IMR-90 (cell line): ENCODE measurements around the gene SULT1A3. TPM values are rescaled to one million over a fixed set of nuclear protein-coding genes. Genes with fewer than 3 reads are reported as not detected.

Experiments
- ATAC-seq: fragments of 200-7000 bp; cut with Tn5 transposase; 2 replicates; pipeline ENCODE4 v1.9.1; 2020; ENCODE audit warnings: low read depth, mild to moderate bottlenecking, moderate library complexity
- BruUV-seq: library from RNA; stranded (reverse); fragments of 400-500 nt; replicated peaks from 2 replicates; lab custom pipeline; 2021; lab: Mats Ljungman, UMichigan
- CTCF ChIA-PET: fragments of 300-600 bp; formaldehyde crosslinking; extraction: SDS; loops from one replicate; lab custom pipeline; 2021; ENCODE audit warnings: antibody characterized with exemption; lab: Yijun Ruan, JAX
- POLR2A ChIA-PET: fragments of 300-600 bp; sonication (Branson Sonifier 250); formaldehyde crosslinking; loops from one replicate; lab custom pipeline; 2022; ENCODE audit warnings: antibody characterized with exemption; ENCODE audit not compliant: unreplicated experiment; lab: Charles Lee
- DNase-seq: peaks from one replicate; pipeline ENCODE4 v3.0.0; 2013
- H2AFZ ChIP-seq: replicated peaks from 2 replicates; pipeline ENCODE3; 2013; ENCODE audit warnings: low read length, mild to moderate bottlenecking; ENCODE audit not compliant: poor library complexity
- H2AK5ac ChIP-seq: 2 replicates; pipeline ENCODE4 v1.6.1; 2013; ENCODE audit warnings: low read depth, low read length, inconsistent platforms
- H2AK9ac ChIP-seq: replicated peaks from 2 replicates; pipeline ENCODE3; 2013; ENCODE audit warnings: mild to moderate bottlenecking, low read depth, low read length, moderate library complexity; ENCODE audit not compliant: poor library complexity
- H2BK120ac ChIP-seq: 2 replicates; pipeline ENCODE4 v1.6.1; 2013; ENCODE audit warnings: low read depth, low read length, inconsistent platforms
- H2BK15ac ChIP-seq: 3 replicates; pipeline ENCODE4 v1.6.1; 2013; ENCODE audit warnings: low read depth, low read length, inconsistent platforms
- H2BK20ac ChIP-seq: 2 replicates; pipeline ENCODE4 v1.6.1; 2013; ENCODE audit warnings: low read depth, mild to moderate bottlenecking, inconsistent platforms, low read length, moderate library complexity
- H2BK5ac ChIP-seq: 2 replicates; pipeline ENCODE4 v1.6.1; 2013; ENCODE audit warnings: mild to moderate bottlenecking, low read depth, low read length, inconsistent platforms; ENCODE audit not compliant: poor library complexity, severe bottlenecking
- H3K14ac ChIP-seq: replicated peaks from 2 replicates; pipeline ENCODE4 v1.6.1; 2013; ENCODE audit warnings: low read depth, low read length, inconsistent platforms
- H3K18ac ChIP-seq: 2 replicates; pipeline ENCODE4 v1.6.1; 2013; ENCODE audit warnings: low read depth, low read length, control low read depth
- H3K23ac ChIP-seq: 2 replicates; pipeline ENCODE4 v1.6.1; 2013; ENCODE audit warnings: low read depth, low read length, inconsistent platforms
- H3K27ac ChIP-seq: 2 replicates; pipeline ENCODE4 v1.5.1; 2013; ENCODE audit warnings: mild to moderate bottlenecking, control low read depth, low read length; ENCODE audit not compliant: insufficient read depth
- H3K27me3 ChIP-seq: 2 replicates; pipeline ENCODE4 v1.6.1; 2013; ENCODE audit warnings: low read length; ENCODE audit not compliant: control insufficient read depth, insufficient read depth
- H3K36me3 ChIP-seq: 2 replicates; pipeline ENCODE4 v1.6.1; 2013; ENCODE audit warnings: low read length, mixed read lengths; ENCODE audit not compliant: control insufficient read depth, insufficient read depth
- H3K4ac ChIP-seq: 2 replicates; pipeline ENCODE4 v1.6.1; 2013; ENCODE audit warnings: low read depth, low read length, inconsistent platforms
- H3K4me1 ChIP-seq: 2 replicates; pipeline ENCODE4 v1.6.1; 2013; ENCODE audit warnings: low read length, mixed read lengths; ENCODE audit not compliant: control insufficient read depth, insufficient read depth
- H3K4me2 ChIP-seq: 2 replicates; pipeline ENCODE4 v1.6.1; 2013; ENCODE audit warnings: low read depth, mild to moderate bottlenecking, control low read depth, low read length, moderate library complexity
- H3K4me3 ChIP-seq: 2 replicates; pipeline ENCODE4 v1.5.1; 2013; ENCODE audit warnings: low read depth, mild to moderate bottlenecking, control low read depth, low read length, moderate library complexity; ENCODE audit not compliant: insufficient read depth
- H3K56ac ChIP-seq: 2 replicates; pipeline ENCODE4 v1.6.1; 2013; ENCODE audit warnings: low read length, inconsistent platforms; ENCODE audit not compliant: insufficient read depth; ENCODE audit errors: extremely low read depth
- H3K79me1 ChIP-seq, 2 experiments: 2 replicates each; pipeline ENCODE4 v1.6.1; 2013; ENCODE audit warnings: low read length in 2 of 2, inconsistent platforms in 1 of 2, low read depth in 1 of 2
- H3K9ac ChIP-seq: 2 replicates; pipeline ENCODE4 v1.6.1; 2013; ENCODE audit warnings: low read depth, low read length, control low read depth
- H3K9me1 ChIP-seq: 2 replicates; pipeline ENCODE4 v1.6.1; 2013; ENCODE audit warnings: low read length, inconsistent platforms; ENCODE audit not compliant: insufficient read depth
- H3K9me3 ChIP-seq: 2 replicates; pipeline ENCODE4 v1.6.1; 2013; ENCODE audit warnings: low read length; ENCODE audit not compliant: control insufficient read depth, insufficient read depth
- H4K20me1 ChIP-seq: 2 replicates; pipeline ENCODE4 v1.6.1; 2013; ENCODE audit warnings: low read length, inconsistent platforms; ENCODE audit not compliant: insufficient read depth
- H4K5ac ChIP-seq: 2 replicates; pipeline ENCODE4 v1.6.1; 2013; ENCODE audit warnings: mild to moderate bottlenecking, low read depth, low read length, control low read depth
- H4K8ac ChIP-seq, 2 experiments: 2 replicates each; pipeline ENCODE4 v1.6.1; 2013; ENCODE audit warnings: low read depth in 2 of 2, low read length in 2 of 2, control low read depth in 1 of 2, inconsistent platforms in 1 of 2
- H4K91ac ChIP-seq: 2 replicates; pipeline ENCODE4 v1.6.1; 2013; ENCODE audit warnings: low read depth, low read length, inconsistent platforms; ENCODE audit not compliant: insufficient read depth
- BHLHE40 ChIP-seq: fragments of 150-350 bp; IDR thresholded peaks from 2 replicates; pipeline ENCODE4 v1.6.1; 2016; ENCODE audit warnings: mild to moderate bottlenecking, low read depth, low read length
- CEBPB ChIP-seq: IDR thresholded peaks from 2 replicates; pipeline ENCODE4 v1.6.1; 2012; ENCODE audit warnings: low read depth, low read length, improper control_type of control experiment
- CHD1 ChIP-seq: IDR thresholded peaks from 2 replicates; pipeline ENCODE4 v1.6.1; 2012; ENCODE audit warnings: low read depth, low read length, improper control_type of control experiment
- CTCF ChIP-seq: conservative IDR thresholded peaks from 2 replicates; pipeline ENCODE4 v1.5.1; 2012; ENCODE audit warnings: mild to moderate bottlenecking, low read depth, low read length, improper control_type of control experiment
- FOS ChIP-seq: fragments of 150-350 bp; IDR thresholded peaks from 2 replicates; pipeline ENCODE4 v1.6.1; 2016; ENCODE audit warnings: low read depth, low read length
- MAFK ChIP-seq: IDR thresholded peaks from 2 replicates; pipeline ENCODE4 v1.6.1; 2012; ENCODE audit warnings: low read depth, low read length, improper control_type of control experiment
- MAZ ChIP-seq: IDR thresholded peaks from 2 replicates; pipeline ENCODE4 v1.6.1; 2012; ENCODE audit warnings: low read depth, mild to moderate bottlenecking, low read length, improper control_type of control experiment, moderate library complexity, borderline replicate concordance
- MXI1 ChIP-seq: IDR thresholded peaks from 2 replicates; pipeline ENCODE4 v1.6.1; 2012; ENCODE audit warnings: low read depth, mild to moderate bottlenecking, low read length, moderate library complexity, borderline replicate concordance
- NFE2L2 ChIP-seq: fragments of 150-350 bp; IDR thresholded peaks from 2 replicates; pipeline ENCODE4 v1.6.1; 2016; ENCODE audit warnings: low read depth, mild to moderate bottlenecking, low read length
- POLR2A ChIP-seq: IDR thresholded peaks from 2 replicates; pipeline ENCODE4 v1.6.1; 2012; ENCODE audit warnings: mild to moderate bottlenecking, low read depth, low read length
- RAD21 ChIP-seq: IDR thresholded peaks from 2 replicates; pipeline ENCODE4 v1.6.1; 2012; ENCODE audit warnings: low read length, improper control_type of control experiment
- RCOR1 ChIP-seq: IDR thresholded peaks from 2 replicates; pipeline ENCODE4 v1.6.1; 2012; ENCODE audit warnings: mild to moderate bottlenecking, low read length, improper control_type of control experiment; ENCODE audit not compliant: insufficient replicate concordance
- RFX5 ChIP-seq: IDR thresholded peaks from 2 replicates; pipeline ENCODE4 v1.8.0; 2012; ENCODE audit warnings: low read depth, mild to moderate bottlenecking, low read length, moderate library complexity
- SMC3 ChIP-seq: fragments of 150-350 bp; IDR thresholded peaks from 2 replicates; pipeline ENCODE4 v1.6.1; 2016; ENCODE audit warnings: low read depth, mild to moderate bottlenecking, antibody characterized with exemption, low read length, moderate library complexity
- WGBS, 2 experiments: methylation state at CpG; one replicate each; pipeline versions ENCODE4 v1.1.5 to v1.1.7; 2013; ENCODE audit warnings: missing lambda C conversion rate in 2 of 2; ENCODE audit not compliant: insufficient read length in 1 of 2; ENCODE audit errors: extremely low coverage in 2 of 2; 5-methylcytosine and 5-hydroxymethylcytosine counted together
- dilution Hi-C: fragments of 300-500 bp; cut with HindIII; formaldehyde crosslinking; loops from one replicate; pipeline ENCODE4 v1.14.3; 2018; ENCODE audit warnings: low sequenced_read_pairs; ENCODE audit not compliant: unreplicated experiment
- in situ Hi-C: fragments of 300-500 bp; cut with MboI; formaldehyde crosslinking; loops from 3 replicates; pipeline ENCODE4 v1.14.3; 2019; ENCODE audit warnings: low sequenced_read_pairs, inconsistent platforms, mixed read lengths
- intact Hi-C: fragments of 100-400 bp; cut with micrococcal nuclease; formaldehyde crosslinking; loops from 2 replicates; pipeline ENCODE4 v1.10.0; 2022
- polyA plus RNA-seq, 3 experiments: library from polyadenylated mRNA; depleted of rRNA; stranded (reverse); fragments of >200 nt; gene quantifications; 2 replicates each; pipeline ENCODE4 v1.2.3, GENCODE V29; 2012; ENCODE audit warnings: low replicate concordance in 1 of 3
- total RNA-seq: library from RNA; depleted of rRNA; stranded (reverse); fragments of >200 nt; gene quantifications from 2 replicates; pipeline ENCODE4 v1.2.3, GENCODE V29; 2012
- TF ChIP-seq, protein P1 (sequence below): fragments of 150-350 bp; IDR thresholded peaks from 2 replicates; pipeline ENCODE4 v1.6.1; 2017; ENCODE audit warnings: mild to moderate bottlenecking, antibody characterized with exemption, low read length, low read depth
- TF ChIP-seq, protein P2 (sequence below): fragments of 150-350 bp; IDR thresholded peaks from 2 replicates; pipeline ENCODE4 v1.6.1; 2016; ENCODE audit warnings: low read depth, mild to moderate bottlenecking, low read length, moderate library complexity, borderline replicate concordance

SULT1A3 gene
- total and polyA plus RNA-seq, 2 of the 4 experiments (the other 2 are of a cell fraction), result 0.18 to 17.2 TPM

GRCh38 chr16:30180741-30181140 lies 18.3 kb upstream of the SULT1A3 start:
- ChIA-PET POLR2A (no interaction called here), CTCF (no interaction called here)
- DNase-seq, result no peak
- Histone ChIP-seq H3K4me1 (peaks cover 2% of the 10 kb centered on the region; the same call in 1 of the 2 replicates), H3K27me3 (no peaks in the 10 kb centered on the region), H3K36me3 (no peaks in the 10 kb centered on the region), H2AFZ (no peak overlapping the region), H2BK5ac (no peak overlapping the region), H2BK15ac (no peak overlapping the region), H3K27ac (no peak overlapping the region), H3K9me1 (peaks cover 3% of the 10 kb centered on the region; the same call in 1 of the 2 replicates), H3K4ac (no peak overlapping the region), H3K23ac (no peak overlapping the region), H3K14ac (no peak overlapping the region), H3K9me3 (no peaks in the 10 kb centered on the region), H4K8ac (no peak overlapping the region), H3K56ac (no peak overlapping the region), H2BK20ac (no peak overlapping the region), H3K4me3 (no peak overlapping the region), H4K91ac (no peak overlapping the region), H4K20me1 (no peaks in the 10 kb centered on the region; the same call in 1 of the 2 replicates), H3K18ac (no peak overlapping the region), H2AK9ac (no peak overlapping the region), H3K4me2 (no peak overlapping the region), H2BK120ac (no peak overlapping the region), H2AK5ac (no peak overlapping the region), H3K79me1 (no peaks in the 10 kb centered on the region; a peak in 1 of 4 replicates), H4K5ac (no peak overlapping the region), H3K9ac (no peak overlapping the region)
- in situ Hi-C loops (loop anchor here (25.0 kb wide), 1 partner anchor 232 kb away; the partner anchor contains the start of gene ZNF771), dilution Hi-C loops (no loop called here), intact Hi-C loops (no loop called here)
- WGBS, 2 experiments, result 69% methylated on average over 2 of the region's 3 CpGs; no CpG with 5 or more reads in 1 of the 2 experiments
- TF ChIP-seq CTCF, result no peak
- no peak for TF ChIP-seq CEBPB
- no peak for TF ChIP-seq RCOR1
- TF ChIP-seq RFX5, result no peak
- TF ChIP-seq, protein P1, sequence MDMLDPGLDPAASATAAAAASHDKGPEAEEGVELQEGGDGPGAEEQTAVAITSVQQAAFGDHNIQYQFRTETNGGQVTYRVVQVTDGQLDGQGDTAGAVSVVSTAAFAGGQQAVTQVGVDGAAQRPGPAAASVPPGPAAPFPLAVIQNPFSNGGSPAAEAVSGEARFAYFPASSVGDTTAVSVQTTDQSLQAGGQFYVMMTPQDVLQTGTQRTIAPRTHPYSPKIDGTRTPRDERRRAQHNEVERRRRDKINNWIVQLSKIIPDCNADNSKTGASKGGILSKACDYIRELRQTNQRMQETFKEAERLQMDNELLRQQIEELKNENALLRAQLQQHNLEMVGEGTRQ, result no peak
- no peak for TF ChIP-seq MAFK
- no peak for TF ChIP-seq BHLHE40
- no peak for TF ChIP-seq RAD21
- no peak for TF ChIP-seq NFE2L2
- TF ChIP-seq POLR2A, result no peak
- TF ChIP-seq MAZ, result no peak
- no peak for TF ChIP-seq FOS
- TF ChIP-seq SMC3, result no peak
- no peak for TF ChIP-seq MXI1
- no peak for TF ChIP-seq CHD1
- TF ChIP-seq, protein P2, sequence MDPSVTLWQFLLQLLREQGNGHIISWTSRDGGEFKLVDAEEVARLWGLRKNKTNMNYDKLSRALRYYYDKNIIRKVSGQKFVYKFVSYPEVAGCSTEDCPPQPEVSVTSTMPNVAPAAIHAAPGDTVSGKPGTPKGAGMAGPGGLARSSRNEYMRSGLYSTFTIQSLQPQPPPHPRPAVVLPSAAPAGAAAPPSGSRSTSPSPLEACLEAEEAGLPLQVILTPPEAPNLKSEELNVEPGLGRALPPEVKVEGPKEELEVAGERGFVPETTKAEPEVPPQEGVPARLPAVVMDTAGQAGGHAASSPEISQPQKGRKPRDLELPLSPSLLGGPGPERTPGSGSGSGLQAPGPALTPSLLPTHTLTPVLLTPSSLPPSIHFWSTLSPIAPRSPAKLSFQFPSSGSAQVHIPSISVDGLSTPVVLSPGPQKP, result no peak
- ATAC-seq, result no peak
- BruUV-seq, result no TSS peak
